ENCODE measurements around the gene PGA4. TPM values are rescaled to one million over a fixed set of nuclear protein-coding genes. Genes with fewer than 3 reads are reported as not detected.
"Not testable (repeated sequence)": the region's sequence is repeated elsewhere in the genome, so short reads cannot be mapped to it uniquely, and the experiment has no call there.

PGA4 gene
- total RNA-seq, 1 donor from 2014 or later, result 30.8 TPM

DNA sequence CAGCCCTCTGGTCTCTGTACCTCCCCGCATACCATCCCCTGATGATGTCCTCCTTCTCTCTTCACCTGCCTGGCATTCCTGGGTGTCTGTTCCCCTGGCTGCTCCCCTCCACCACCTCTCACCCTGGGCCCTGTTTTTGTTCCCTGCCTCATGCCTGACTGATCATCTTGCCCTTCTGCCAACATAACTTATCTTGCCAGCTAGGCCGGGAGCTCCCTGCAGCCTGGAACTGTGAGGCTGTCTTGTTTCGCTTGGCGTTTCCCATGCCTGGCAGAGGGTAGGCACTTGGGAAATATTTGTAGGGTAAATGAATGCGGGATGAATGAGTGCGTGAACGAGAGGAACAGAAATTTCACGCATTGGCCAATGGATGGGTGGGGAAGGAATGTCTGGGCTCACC is 27.1 kb downstream of the PGA4 start:
- not testable (repeated sequence) for DNase-seq (ENCODE audit: low spot score)

DNA sequence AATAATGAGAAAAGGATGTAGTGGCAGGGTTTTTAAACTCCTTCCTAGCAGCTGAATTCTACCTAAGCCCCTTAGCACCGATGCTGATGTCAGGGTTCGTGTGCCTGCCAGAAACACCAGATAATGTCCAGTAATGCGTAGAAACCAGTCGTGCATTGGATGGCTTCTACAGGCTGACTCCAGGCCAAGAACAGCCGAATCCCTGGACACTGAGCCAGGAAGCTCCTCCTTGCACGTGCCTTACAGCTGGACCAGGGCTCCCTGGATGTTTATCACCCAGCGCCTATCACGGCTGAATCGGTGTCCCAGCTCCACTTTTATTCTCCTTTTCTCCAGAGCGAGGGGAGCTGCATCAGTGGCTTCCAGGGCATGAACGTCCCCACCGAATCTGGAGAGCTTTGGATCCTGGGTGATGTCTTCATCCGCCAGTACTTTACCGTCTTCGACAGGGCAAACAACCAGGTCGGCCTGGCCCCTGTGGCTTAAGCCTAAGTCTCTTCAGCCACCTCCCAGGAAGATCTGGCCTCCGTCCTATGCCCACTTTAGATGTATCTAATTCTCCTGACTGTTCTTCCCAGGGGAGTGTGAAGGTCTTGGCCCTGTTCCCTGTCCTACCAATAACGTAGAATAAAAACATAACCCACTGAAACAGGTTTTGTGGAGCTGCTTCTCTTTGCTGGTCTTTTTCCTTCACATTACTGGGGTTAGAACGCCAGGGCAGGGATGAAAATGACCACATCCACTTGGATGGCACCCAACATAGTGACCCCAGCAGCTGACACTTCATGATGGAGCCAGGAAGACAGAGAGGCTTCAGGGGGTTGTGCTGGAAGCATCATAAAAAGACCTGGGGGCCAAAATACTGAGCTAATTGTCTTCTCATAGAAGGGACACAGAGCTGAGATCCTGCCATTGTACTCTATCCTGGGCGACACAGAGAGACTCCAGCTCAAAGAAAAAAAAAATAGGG is 28.9 kb downstream of the PGA4 start:
- peak; percentile 75 for DNase-seq (ENCODE audit: low spot score)

- DNase-seq (ENCODE audit: low spot score), result not testable (repeated sequence)
Measured at GRCh38 chr11:61252332-61252731, 30.2 kb downstream of the PGA4 start.

DNA sequence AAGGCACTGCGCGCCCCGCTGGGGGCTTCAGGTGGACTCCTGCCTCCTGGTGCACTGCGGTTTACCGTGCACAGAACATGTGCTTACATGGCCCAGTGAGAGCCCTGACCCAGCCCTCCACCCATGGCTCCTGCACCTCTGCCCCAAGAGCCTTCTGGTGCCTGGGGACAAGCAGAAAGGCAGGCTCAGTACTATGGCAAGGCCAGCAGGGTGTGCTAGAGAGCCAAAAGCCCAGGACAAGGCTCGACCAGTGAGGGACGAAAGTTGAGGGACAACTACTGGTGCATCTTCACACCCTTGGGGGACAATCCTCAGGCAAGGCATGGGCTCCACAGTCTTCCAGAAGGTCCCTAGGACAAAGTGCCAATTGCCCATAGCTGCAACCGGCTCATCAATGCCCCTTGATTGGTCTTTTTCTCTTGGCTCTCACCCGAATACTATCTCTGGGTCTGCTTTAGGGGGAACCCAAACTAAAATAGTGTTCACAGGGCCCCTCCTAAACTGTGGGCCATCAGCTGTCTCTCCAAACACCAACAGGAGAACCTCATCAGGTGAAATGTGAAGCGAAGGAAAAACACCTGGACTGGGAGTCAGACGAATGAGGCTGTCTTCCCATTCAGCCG is 32.4 kb downstream of the PGA4 start:
- peak; percentile 35 for DNase-seq (ENCODE audit: low spot score)

DNA sequence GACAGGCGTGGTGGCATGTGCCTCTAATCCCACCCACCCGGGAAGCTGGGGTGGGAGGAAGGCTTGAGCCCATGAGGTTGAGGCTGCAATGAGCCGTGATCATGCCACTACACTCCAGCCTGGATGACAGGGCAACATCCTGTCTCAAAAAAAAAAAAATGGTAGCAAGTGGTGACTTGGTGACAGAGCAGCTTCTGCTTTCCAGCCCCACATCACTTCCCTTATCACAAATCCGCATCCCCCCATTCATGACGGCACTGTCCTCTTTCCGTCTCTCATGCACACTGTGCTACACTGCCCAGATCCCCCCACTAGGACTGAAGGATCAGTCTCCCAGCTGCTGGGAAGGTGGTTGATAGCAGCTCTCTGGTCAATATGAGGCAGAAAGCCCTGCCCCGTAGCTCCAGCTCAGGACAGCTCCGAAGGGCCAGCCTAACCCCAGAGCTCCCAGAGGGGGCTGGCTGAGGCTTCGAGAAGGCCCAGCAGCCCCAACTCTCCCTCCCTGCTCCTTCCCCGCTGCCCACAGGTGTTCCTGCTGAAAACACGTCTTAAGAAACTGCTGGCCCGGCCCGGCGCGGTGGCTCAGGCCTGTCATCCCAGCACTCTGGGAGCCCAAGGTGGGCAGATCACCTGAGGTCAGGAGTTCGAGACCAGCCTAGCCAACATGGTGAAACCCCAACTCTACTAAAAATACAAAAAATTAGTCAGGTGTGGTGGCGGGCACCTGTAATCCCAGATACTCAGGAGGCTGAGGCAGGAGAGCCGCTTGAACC is 34.7 kb downstream of the PGA4 start:
- DNase-seq (ENCODE audit: low spot score), result no peak

- no peak for DNase-seq (ENCODE audit: low spot score)
Measured at GRCh38 chr11:61258546-61258945, 36.4 kb downstream of the PGA4 start.

- DNase-seq (ENCODE audit: low spot score), result no peak
Measured at GRCh38 chr11:61259363-61259762, 37.2 kb downstream of the PGA4 start.

- no peak for DNase-seq (ENCODE audit: low spot score)
Measured at GRCh38 chr11:61264371-61264770, 42.2 kb downstream of the PGA4 start.

DNA sequence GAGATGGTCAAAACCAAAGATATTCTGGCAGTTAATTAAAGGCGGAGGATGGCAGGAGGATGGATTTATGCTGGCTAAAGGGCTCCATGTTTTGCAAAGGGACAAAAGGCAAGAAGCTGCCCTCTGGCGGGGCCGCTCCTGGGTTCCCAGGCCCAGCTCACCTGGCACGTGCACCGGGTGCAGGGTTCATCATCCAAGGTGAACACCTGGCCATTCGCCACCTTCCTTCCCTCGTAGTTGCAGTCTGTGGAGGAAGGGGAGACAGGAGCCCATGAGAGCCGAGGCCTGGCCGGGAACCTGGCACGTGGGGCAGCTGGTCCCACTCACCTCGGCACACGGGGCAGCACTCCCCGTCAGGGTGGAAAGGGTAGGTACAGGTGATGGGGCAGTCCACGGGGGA is 42.6 kb downstream of the PGA4 start:
- no peak for DNase-seq (ENCODE audit: low spot score)

DNA sequence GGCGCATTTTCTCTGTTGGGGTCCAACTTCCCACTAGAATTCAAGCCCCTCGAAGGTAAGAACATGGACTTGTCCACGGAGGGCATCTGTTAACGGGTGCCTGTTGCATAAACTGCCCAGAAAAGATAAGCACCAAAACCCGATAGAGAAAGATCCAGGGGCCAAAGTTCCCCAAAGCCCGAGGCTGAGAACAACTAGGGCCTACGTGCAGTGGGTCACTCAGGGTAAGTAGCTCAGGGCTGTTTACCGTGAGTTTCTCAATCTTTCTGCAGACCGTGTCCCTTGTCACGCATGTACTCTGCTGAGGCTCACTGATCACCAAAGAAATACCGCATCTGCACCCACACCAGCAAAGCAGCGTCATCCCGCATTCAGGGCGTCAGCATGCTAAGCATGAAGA is 43.2 kb downstream of the PGA4 start:
- no peak for DNase-seq (ENCODE audit: low spot score)

GRCh38 chr11:61266602-61267001 is 44.5 kb downstream of the PGA4 start:
- no peak for DNase-seq (ENCODE audit: low spot score)

DNA sequence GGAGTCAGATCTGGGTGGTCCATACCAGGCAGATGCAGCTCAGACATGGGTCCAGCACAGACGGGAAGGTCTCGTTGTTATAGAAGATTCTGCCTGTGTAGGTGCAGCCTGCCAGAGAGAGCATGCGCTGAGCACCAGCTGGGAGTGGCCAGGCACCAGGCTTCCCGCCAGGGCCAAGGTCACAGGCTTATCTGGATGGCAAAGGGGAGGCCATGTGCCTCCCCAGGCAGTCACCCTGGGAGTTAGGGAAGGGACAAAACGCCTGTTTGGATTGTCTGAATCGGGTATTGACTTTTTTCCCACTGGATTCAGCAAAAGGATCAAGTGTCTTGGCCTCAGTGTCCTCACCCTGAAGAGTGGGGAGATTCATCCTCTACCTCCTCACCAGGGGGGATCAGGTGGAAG is 45.3 kb downstream of the PGA4 start:
- no peak for DNase-seq (ENCODE audit: low spot score)

DNA sequence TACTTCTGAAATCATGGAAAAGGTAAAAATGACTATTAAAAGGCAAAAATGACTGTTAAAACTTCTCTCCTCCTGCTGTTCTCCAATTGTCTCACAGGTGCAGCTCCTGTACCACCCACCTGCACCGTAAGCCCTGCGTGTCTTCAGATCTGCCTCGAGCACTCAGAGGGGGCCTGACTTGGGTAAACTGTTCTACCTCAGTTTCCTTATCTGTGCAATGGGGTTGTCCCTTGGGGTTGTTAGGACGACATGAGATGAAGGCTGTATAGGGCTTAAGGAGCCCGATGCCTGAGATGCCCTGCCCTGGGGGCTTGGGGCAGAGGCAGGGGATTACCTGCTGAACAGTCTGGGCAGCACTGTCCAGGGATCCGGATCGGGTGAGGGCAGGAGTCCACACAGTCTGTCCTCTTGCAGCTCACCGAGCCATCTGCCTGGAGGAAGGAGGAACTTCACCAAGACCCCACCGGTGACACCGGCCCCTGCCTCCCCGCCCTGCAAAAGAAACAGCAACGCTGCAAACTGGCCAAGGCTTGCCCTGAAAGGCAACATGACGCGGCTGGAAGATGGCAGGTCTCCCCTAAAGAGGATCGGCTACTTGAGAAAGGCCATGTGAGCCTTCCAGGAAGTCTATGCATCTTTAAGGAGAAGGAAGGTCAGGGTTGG is 46.6 kb downstream of the PGA4 start:
- no peak for DNase-seq (ENCODE audit: low spot score)

GRCh38 chr11:61270354-61271076 is 48.4 kb downstream of the PGA4 start:
- no peak for DNase-seq (ENCODE audit: low spot score)

- no peak for DNase-seq (ENCODE audit: low spot score)
Measured at GRCh38 chr11:61272731-61273130, 50.6 kb downstream of the PGA4 start.

GRCh38 chr11:61273178-61274078 is 51.3 kb downstream of the PGA4 start:
- no peak for DNase-seq (ENCODE audit: low spot score)

DNA sequence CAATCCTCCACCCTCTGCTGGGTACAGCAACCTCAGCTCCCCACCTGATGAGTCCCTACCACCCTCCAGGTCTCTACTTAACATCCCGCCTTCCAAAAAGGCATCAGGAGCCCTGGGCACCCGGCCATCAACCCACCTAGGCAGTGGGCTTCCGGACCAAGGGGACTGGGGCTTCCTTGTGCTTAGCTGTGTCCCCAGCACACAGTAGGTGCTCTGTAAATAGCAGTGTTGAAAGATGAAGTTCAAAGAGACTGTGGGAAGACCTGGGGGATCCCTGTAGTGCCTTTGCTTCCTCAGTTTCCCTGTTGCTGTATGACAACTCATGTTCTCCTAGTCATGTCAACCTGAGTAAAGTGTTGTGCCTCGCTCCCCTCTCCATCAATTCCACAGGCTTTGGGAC is 51.9 kb downstream of the PGA4 start:
- no peak for DNase-seq (ENCODE audit: low spot score)

GRCh38 chr11:61275191-61275590 is 53.0 kb downstream of the PGA4 start:
- no peak for DNase-seq (ENCODE audit: low spot score)

DNA sequence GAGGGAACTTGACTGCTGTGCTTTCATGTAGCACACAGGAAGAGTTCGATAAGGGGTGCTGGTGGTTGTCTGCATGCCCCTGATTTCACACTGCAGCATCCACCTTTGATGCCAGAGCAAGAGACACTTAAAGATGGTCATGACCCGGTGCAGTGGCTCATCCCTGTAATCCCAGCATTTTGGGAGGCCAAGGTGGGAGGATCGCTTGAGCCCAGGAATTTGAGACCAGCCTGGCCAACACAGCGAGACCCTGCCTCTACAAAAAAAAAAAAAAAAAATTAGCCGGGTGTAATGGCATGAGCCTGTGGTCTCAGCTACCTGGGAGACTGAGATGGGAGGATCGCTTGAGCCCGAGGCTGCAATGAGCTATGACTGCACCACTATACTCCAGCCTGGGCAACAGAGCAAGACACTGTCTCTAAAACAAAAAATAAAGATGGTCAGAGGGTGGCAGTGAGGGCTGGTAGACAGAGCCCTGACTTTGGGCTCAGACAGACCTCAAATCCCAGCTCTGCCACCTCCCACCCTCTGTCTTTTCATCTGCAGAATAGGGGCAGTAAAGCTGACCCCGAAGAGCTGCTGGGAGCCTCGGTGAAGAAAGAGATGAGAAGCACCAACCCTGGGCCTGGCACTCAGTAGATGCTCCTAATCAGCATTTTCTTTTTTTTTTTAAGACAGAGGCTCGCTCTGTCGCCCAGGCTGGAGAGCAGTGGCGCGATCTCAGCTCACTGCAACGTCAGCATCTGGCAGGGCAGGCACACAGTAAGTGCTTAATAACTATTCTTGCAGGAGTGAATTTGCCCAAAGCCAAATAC is 55.2 kb downstream of the PGA4 start:
- DNase-seq (ENCODE audit: low spot score), result no peak
